ENCODE data around the gene ITGAV.

- TF ChIP-seq CTCF (IDR thresholded peaks at IDR 0.05) (no peak), POLR2AphosphoS5 (IDR thresholded peaks at IDR 0.05) (no peak), POLR2A (IDR thresholded peaks at IDR 0.05) (no peak)
These were observed 47.9 kb upstream of the ITGAV start for GRCh38 chr2:186542002-186542401.

Data from sigmoid colon (tissue), 4 donors.